HUDEP-2 (cell line): ENCODE results near the gene MRPL10.
A peak's percentile ranks its signal among the peaks of the same experiment; 100 is the strongest.

Experiments used
- DNase-seq, 76 experiments: peaks; one replicate each; lab custom pipeline; 2025; ENCODE audit not compliant: unreplicated experiment in 76 of 76; lab: John Stamatoyannopoulos, UW

Gene MRPL10

DNA sequence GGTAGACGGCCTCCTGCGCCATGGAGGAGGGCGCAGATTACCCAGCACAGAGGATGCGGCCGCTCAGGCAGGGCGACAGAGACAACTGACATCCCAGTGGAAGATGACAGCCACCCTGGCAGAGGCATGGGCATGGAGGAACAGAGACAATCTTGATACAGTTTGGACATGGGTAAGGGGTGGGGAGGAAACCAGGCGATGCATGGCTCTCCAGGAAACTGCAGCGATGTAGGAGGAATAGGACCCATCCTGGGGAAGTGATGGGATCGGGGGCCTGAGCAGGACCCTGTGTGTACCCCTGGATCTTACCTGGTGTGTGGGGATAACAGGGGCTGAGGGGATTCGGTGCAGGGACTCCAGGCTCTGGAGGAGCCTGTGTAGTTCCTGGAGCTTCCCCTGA is 14.4 kb downstream of the MRPL10 start:
- DNase-seq: no peak

DNA sequence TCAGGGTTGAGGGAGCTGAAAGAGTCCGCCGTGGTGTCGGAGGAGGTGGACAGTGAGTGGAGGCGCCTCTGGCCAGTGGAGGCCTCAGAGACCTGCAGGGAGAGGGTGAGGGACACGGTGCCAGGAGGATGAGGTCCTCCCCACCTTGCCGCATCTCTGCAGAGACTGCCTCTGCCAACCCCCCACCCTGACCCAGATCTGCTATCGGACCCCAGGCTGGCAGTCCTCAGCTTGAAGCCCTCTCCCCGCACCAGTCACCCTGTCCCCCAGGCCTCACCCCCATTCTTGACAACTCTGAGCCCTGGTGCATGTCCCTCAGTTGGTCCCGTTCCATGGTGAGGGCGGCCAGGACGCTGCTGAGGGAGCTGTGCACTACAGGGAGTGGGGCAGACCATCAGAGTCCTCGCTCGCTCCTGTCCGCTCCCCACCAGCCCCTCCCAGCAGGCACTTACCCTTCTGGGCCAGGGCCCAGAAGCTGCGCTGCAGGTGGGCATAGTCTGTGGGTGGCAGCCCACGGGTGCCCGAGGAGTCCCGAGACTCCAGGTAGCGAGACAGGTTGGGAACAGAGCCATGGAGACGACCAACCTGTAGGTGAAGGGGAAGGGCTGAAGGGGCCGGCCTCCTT is 15.1 kb downstream of the MRPL10 start:
- DNase-seq: no peak

DNA sequence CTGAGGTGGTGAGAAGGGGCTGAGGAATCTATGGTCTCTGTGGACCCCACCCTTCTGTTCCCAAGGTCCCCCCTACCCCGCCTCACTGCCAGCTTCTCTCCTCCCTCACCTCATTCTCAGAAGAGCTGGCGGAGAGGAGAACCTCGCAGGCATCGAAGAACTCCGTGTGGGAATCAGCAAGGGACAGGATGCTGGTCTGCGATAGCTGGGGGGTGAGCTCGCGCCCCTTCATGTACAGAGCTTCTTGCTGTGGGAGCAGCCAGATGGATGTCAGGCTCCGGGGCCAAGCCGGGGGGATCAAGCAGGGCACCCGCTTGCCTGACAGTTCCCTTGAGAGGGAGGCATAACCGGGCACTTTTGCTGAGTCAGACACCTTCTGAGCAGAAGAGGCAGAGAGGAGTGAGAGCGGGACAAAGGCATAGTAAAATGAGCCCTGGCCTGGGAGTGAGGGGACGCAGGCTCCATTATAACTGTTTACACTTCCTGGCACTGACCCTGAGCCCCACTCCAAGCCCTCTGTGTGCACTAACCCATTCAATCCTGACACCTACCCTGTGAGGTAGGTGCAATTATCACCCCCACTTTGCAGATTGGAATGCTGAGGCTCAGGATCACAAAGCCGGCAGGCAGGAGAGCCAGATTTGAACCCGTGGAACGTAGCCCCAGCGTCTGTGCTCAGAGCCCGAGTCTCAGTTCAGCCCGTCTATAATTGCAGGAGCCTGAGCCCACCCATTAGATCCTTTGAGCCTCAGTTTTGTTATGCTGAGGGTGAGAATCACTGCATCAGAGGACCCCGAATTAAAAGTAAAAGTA is 16.0 kb downstream of the MRPL10 start:
- no peak for DNase-seq

DNA sequence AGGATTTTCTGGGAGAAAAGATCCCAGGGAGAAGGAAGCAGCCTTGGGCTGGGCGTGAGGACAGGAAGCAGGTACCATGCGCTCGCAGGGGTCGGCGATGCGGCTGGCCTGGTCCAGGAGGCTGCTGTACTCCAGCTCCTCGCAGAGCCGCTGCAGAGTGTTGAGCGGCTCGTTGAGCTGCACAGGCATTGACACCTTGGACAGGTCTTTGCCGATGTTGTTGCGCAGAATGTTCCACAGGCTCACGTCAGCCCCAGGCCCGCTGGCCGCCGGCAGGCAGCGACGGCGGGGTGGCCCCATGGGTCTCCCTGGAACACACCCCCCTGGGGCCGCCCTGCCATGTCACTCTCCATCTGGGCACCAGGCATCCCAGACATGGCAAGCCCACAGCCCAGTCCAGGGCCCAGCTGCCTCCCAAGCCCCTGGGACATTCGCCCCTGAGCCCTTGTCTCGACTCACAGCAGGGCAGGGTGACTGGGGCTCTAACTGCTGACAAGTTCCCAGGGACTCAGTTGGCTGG is 17.8 kb downstream of the MRPL10 start:
- no peak for DNase-seq

DNA sequence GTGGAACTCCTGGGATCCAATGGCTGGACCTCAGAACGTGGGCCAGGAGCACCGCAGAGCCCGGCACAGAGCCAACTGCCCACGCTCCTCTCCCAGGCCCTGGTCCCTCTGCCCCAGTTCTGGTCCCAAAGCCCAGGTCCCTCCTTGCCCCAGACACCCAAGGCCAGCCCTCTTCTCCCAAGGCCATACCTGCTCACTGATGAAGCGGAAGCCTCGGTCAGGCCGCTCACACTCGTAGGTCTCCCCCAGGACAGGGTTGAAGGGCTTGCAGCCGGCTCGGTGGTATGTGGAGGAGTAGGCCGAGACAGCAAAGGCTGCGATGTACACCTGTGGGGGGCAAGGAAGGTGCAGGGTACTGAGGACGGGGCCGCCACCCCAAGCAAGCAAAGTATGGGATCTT is 18.3 kb downstream of the MRPL10 start:
- no peak for DNase-seq

DNA sequence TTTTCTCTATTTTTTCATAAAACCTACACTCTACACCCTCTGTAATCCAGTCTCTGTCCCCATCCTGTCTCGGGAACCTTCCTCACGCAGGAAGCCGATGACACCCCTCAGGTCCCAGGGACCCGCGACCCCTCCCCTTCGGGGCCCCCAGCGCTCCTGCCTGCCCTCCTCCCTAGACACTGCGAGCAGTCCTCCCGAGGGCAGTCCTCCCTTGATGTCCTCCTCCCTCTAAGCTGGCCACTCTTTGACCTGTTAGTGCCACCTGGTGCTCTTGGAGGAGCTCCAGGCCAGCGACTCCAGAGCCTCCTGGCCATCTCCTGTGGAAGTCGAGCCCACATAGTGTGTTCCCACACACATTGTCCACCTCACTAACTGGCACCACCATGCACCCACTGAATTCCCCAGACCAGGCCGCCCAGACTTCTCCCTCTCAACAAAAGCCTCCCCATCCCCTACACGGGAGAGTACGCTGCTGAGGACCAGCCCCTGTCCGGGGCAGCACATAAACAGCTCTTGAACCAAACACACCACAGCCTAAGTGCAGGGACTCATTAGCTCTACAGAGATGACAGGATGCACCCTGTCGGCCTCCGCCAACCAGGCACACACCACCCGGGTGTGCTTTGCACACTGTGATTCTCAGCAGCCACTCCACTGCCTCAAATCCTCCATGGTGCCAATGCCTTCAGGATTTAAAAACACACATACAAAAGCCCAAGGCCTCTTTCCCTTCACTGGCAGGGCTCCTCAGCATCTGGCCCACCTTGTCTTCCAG is 19.0 kb downstream of the MRPL10 start:
- DNase-seq: no peak

DNA sequence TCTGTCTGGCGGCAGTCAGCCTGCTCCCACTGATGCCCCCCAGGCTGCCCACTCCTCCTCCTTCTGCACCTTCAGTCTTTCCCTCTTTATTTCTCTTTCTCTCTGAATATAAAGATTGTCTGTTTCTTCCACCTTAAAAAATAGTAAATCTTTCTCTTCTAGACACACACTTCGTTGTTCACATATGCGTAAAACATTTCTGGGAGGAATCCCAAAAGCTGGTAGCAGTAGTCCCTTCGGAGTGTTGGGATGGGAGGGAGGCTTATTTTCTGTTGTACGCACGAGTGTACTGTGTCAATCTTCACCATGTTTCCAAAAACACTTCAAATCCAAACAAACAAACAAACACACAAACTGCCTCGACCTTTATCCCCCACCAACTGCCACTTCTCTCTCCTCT is 19.6 kb downstream of the MRPL10 start:
- DNase-seq: no peak

DNA sequence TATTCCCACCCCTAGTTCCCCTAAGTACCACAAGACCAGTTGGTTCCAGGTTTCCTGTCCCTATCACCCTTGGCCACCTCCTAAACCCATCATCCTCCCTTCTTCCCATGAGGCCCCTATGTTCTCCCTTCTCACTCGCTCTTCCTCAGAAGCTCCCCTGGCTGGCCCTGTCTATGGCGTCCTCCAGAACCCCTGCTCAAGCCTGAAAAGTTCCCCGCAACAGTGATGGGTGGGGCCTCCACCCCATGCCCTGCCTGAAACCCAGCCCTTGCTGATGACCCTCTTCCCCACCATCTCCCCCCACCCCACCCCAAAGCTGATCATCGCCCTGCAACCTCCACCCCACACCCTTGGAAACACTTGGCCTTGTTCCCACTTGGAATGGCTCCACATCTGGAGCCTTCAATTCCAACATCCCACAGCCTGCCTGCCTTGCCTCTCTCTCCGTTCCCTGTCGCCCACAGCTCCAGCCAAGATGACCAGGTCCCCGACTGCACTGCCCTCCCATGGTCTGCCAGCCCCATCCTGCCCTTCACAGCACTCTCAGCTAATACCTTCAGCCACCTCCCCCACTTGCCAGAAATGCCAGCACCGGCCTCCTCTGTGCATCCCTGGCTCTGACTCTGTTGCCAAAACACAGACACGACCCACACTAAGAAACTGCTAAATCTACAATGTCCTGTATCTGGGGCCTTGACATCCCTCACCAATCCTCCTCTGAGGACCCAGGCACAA is 20.3 kb downstream of the MRPL10 start:
- no peak for DNase-seq

DNA sequence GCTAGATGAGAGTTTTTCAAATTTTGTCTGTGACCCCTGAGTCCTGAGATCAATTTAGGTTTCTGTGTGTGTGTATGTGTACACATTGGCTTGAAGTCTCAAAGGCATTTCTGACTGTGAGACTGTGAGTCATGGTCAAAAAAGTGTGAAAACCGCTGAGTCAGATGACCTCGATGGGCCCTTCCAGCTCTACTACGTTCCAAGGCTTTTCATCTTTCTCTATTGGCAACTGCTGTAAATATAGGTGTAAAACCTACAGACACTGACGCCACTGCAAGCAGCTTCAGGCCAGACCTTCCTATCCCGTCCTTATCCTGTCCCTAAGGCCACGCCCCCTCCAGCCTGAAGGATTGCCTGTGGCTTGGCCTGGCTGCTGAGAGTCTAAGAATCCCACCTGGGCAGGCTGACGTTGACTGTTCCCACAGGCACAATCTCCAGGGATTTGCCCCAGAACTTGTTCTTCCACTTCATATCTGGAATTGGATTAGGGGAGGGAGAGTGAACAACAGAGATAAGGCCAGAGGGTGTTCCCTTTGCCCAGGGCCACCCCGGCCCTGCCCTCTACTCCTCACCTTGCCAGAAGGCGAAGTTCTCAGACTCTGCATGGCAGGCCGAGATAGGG is 21.0 kb downstream of the MRPL10 start:
- peak in 56 of 76 experiments; percentile 14 to 78 (median 46) for DNase-seq

DNA sequence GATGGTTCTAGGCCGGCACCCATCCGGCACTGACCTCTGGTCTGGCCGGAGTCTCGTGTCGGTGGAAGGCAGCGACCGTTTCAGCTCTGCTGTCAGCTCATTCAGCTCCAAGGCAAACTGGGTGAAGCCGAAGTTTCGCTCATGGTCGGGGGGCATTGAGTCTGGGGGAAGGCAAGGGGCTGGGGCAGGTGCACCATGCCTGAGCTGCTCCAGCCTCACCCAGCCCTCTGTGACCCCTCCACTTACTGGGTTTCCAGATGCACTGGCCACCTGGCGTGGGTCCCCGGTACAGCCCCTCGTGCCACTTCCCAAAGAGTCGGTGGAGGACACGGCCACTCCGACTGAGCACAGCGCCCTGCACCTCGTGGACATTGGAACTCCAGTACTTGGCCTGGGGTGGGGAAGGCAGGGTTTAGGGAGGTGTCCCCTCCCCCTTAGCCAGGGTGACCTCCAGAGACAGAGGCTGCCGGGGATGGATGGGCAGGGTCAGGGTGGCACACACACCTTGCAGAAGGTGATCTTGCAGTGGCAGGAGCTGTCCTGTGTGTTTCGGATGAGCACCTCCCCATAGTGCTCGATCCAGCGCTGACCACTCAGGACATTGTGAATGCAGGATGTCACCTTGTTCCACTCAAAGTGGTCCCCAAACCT is 22.4 kb downstream of the MRPL10 start:
- DNase-seq: no peak

DNA sequence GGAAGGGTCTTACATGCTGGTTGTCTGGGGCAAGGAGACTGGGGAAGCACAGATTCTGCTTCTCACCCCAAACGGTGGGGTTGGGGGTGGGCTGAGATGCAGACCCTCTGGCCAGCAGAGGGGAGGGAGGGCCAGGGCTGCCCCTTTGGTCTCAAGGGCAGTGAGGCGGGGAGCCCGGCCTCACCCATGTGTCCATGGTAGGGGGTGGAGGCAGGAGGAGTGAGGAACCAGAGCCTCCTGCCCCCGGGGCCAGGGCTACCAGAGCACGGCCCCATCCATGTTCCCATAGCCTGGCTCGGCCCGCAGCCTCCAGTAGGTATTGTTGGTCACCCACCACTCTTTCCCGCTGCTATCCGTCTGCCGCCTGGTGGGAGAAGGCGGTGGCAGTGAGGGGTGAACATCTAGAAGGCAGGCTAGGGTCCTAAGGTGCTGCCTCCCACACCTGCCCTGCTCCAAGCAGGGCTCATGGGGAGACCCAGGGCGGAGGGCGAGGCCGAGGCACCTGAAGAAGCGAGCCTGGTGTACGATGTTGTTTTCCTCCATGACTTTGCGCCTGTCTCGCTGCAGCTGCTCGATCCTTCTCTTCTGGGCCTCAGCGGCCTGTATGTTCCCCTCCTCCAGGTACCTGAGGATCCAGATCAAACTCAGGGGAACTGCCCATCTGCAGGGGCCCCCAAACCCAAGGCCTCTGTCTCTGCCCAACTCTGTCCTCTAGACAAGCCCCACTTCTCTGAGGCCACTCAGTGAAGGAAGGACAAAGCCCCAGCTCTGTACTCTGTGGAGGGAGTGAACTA is 23.1 kb downstream of the MRPL10 start:
- DNase-seq: no peak

DNA sequence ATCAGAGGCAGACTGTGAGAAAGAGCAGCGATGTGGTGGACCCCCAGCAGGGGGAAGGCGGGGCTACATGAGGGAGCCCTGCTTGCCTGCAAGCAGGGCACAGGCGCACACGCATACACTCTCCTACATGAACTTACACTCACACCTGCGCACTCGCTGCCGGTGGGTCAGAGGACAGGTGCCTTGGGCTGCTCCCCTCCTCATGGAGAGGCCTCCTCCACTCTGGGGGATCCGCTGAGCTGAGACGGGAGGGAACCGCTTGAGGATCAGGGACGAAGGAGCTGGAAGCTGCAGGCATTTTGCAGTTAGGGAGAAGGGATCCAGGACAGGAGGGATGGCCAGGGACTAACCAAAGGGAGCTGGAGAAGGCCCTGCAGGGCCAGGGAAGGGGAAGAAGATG is 23.9 kb downstream of the MRPL10 start:
- DNase-seq: no peak

DNA sequence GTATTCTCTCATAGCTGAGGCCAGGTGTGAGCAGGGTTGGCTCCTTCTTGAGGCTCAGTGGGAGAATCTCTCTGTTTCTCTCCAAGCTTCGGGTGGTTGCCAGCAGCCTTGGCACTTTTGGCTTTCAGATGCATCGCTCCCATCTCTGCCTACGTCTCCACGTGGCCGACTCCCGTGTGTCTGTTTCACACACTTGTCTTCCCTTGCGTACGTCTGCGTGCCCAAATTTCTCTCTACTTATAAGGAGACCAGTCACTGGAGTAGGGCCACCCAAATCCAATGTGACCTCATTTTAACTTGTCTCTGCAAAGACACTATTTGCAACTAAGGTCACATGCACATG is 24.5 kb downstream of the MRPL10 start:
- DNase-seq: no peak

DNA sequence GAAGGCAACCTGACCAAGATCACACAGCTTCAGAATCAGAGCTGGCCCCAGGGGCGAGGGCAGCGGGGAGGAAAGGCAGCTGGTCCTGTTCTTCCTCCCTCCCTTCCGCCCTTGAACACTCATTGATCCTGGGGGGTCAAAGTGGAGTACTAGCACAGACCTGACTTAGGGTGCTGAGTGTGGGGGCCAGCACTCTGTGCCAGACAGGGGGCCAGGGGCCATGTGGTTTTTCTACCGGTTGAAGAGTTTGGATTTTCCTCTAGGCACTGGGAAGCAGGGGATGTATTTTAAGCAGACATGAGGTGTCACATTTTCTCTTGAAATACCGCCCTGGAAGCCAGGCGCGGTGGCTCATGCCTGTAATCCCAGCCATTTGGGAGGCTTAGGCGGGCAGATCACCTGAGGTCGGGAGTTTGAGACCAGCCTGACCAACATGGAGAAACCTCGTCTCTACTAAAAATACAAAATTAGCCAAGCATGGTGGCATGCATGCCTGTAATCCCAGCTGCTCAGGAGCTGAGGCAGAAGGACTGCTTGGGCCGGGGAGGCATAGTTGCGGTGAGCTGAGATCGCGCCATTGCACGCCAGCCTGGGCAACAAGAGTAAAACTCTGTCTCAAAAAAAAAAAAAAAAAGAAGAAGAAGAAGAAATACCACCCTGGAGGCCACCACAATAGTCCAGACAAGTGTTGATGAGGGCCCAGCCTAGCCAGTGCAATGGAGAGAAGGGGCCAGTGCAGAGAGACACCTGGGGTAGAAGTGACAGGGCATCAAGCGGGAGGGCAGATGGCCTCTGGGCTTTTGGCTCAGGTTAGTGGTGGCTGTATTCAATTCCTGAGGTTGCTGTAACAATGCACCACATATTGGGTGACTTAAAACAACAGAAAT is 25.1 kb downstream of the MRPL10 start:
- DNase-seq: no peak

DNA sequence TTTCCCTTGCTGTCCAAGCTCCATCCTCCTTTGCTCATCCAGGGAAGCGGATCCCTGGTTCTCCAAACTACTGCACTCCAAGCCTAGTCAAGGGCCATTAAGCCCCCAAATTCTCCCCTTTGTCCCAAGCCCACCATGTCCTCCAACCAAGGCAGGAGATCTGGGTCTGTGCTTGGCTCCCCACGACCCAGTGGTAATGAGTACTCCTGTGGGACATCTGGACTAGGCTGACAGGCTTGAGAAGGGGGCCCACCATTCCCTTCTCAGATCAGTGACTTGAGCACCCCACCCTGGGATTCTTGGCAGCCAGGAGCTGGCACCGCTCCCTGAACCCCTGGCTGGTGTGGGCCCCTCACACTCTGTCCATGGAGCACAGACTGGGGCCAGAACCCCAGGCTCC is 26.9 kb downstream of the MRPL10 start:
- DNase-seq: no peak

DNA sequence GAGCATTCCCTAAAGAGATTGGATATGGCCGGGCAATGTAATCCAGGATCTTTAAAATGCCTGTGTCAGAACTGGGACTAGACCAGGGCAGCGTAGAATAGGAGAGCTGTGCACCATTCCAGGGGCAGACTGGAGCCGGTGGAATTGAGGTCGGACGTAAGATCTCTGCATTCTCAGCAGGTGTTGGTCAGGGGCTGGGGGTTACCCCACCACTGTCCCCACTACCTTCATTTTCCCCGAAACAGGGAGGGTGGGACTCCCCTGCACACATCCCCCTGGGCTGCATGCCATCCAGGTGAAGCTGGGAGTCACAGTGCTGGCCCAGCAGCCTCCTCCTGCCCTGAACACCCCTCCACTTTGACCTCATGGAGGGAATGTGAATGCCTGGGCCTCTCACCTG is 27.6 kb downstream of the MRPL10 start:
- DNase-seq: no peak

DNA sequence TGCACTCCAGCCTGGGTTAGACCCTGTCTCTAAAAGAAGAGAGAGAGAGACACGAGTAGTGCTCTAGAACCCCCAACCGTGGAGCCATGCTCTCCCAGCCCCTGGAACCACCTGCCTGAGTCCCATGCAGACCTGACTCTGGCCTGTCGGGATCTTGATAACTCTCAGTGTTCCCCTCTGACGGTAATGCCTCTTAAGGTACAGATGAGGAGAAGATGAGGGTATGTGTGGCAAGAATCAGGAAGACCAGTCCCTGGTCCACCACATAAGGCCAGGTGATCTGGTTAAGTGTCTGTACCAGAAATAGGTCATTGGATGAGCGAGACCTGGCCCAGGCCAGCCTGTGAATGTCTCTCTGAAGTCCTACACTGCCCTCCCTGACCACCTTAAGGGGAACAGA is 28.1 kb downstream of the MRPL10 start:
- no peak for DNase-seq

DNA sequence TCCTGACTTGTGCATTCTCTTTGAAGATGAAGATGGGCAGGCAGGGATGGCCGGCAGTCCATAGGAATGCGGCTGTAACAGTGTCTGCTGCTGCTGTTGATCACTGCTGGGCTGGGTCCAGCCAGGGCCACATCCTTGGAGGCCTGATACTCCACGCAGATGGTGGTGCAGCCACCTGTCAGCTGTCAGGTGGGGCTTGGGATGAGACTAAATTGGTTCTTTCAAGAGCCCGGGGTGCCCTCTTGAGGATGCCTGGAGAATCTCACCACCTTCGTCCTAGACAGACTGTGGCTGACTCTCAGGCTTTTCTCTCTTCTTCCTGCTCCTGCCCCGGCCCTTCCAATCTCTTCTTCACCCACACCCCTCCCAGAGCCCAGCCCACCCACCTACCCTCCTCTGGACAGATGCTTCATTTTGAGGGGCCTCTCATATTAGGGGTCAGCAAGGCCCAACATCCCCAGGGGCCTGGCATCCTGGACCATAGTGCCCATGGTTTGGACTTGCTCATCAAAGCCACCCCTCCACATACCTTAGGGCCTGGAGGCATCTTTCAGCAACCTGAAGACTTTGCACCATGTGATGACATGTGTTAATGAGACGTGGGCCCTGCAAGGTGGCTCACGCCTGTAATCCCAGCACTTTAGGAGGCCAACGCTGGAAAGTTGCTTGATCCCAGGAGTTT is 28.9 kb downstream of the MRPL10 start:
- DNase-seq: peak in 33 of 76 experiments; percentile 6 to 49 (median 18)
